ENCODE data around the gene KIF1B. TPM values are rescaled to one million over a fixed set of nuclear protein-coding genes. Genes with fewer than 3 reads are reported as not detected.

Gene KIF1B
- total RNA-seq, 1 experiment from 2014 or later, result 8.7 TPM

- no peak for DNase-seq (ENCODE audit: low spot score)
These were observed 127.1 kb downstream of the KIF1B start for GRCh38 chr1:10337436-10337835.

GRCh38 chr1:10338047-10338446 lies 127.7 kb downstream of the KIF1B start:
- peak; percentile 64 for DNase-seq (ENCODE audit: low spot score)

- DNase-seq (ENCODE audit: low spot score), result no peak
These were observed 128.2 kb downstream of the KIF1B start for GRCh38 chr1:10338611-10339010.

- DNase-seq (ENCODE audit: low spot score), result no peak
These were observed 128.7 kb downstream of the KIF1B start for GRCh38 chr1:10339036-10339567.

- DNase-seq (ENCODE audit: low spot score), result no peak
These were observed 129.4 kb downstream of the KIF1B start for GRCh38 chr1:10339815-10340214.

GRCh38 chr1:10340930-10341590 lies 130.7 kb downstream of the KIF1B start:
- no peak for DNase-seq (ENCODE audit: low spot score)

- no peak for DNase-seq (ENCODE audit: low spot score)
These were observed 136.7 kb downstream of the KIF1B start for GRCh38 chr1:10347109-10347508.

GRCh38 chr1:10353282-10353681 lies 142.9 kb downstream of the KIF1B start:
- DNase-seq (ENCODE audit: low spot score), result no peak

- DNase-seq (ENCODE audit: low spot score), result no peak
These were observed 143.3 kb downstream of the KIF1B start for GRCh38 chr1:10353693-10354092.

- no peak for DNase-seq (ENCODE audit: low spot score)
These were observed 149.7 kb downstream of the KIF1B start for GRCh38 chr1:10360045-10360444.

GRCh38 chr1:10361515-10361914 lies 151.1 kb downstream of the KIF1B start:
- no peak for DNase-seq (ENCODE audit: low spot score)

- no peak for DNase-seq (ENCODE audit: low spot score)
These were observed 157.8 kb downstream of the KIF1B start for GRCh38 chr1:10368194-10368593.

- no peak for DNase-seq (ENCODE audit: low spot score)
These were observed 164.1 kb downstream of the KIF1B start for GRCh38 chr1:10374442-10374860.

- peak; percentile 92 for DNase-seq (ENCODE audit: low spot score)
These were observed 167.1 kb downstream of the KIF1B start for GRCh38 chr1:10377365-10378029.

GRCh38 chr1:10378081-10378841 lies 167.9 kb downstream of the KIF1B start:
- DNase-seq (ENCODE audit: low spot score), result no peak

- DNase-seq (ENCODE audit: low spot score), result no peak
These were observed 168.8 kb downstream of the KIF1B start for GRCh38 chr1:10379101-10379620.

GRCh38 chr1:10379676-10380075 lies 169.3 kb downstream of the KIF1B start:
- no peak for DNase-seq (ENCODE audit: low spot score)

- no peak for DNase-seq (ENCODE audit: low spot score)
These were observed 170.4 kb downstream of the KIF1B start for GRCh38 chr1:10380594-10381275.

- no peak for DNase-seq (ENCODE audit: low spot score)
These were observed 173.3 kb downstream of the KIF1B start for GRCh38 chr1:10383630-10384029.

- no peak for DNase-seq (ENCODE audit: low spot score)
These were observed 173.8 kb downstream of the KIF1B start for GRCh38 chr1:10384219-10384618.

All from HT-29 (cell line).